Kidney epithelial cell (primary cell): Measurements from ENCODE around the gene FGF23. TPM values are rescaled to one million over a fixed set of nuclear protein-coding genes. Genes with fewer than 3 reads are reported as not detected.

Source experiments
- DNase-seq: peaks from one replicate; pipeline ENCODE4 v3.0.0-alpha.2; 2010; ENCODE audit warnings: low read depth
- H3K27me3 ChIP-seq: 2 replicates; pipeline ENCODE4 v1.6.0; 2011; ENCODE audit warnings: low read length; ENCODE audit not compliant: control insufficient read depth, insufficient read depth
- H3K36me3 ChIP-seq: 2 replicates; pipeline ENCODE4 v1.5.1; 2011; ENCODE audit warnings: low read length; ENCODE audit not compliant: control insufficient read depth, insufficient read depth
- H3K4me3 ChIP-seq: 2 replicates; pipeline ENCODE4 v1.5.1; 2011; ENCODE audit warnings: low read depth, mild to moderate bottlenecking, control low read depth, low read length
- CTCF ChIP-seq: IDR thresholded peaks from 2 replicates; pipeline ENCODE4 v1.5.1; 2011; ENCODE audit warnings: mild to moderate bottlenecking, moderate library complexity, low read length, control low read depth, inconsistent platforms; ENCODE audit not compliant: insufficient read depth, poor library complexity, severe bottlenecking
- total RNA-seq: library from RNA; depleted of rRNA; stranded (reverse); fragments of >200 nt; gene quantifications from 2 replicates; pipeline ENCODE4 v1.2.3, GENCODE V29; 2015

Gene FGF23
- total RNA-seq, 1 donor from 2014 or later, result not detected

- Histone ChIP-seq H3K36me3 (no peaks in the 10 kb centered on the region), H3K4me3 (no peak overlapping the region), H3K27me3 (no peaks in the 10 kb centered on the region)
- no peak for TF ChIP-seq CTCF
- DNase-seq, result no peak
Measured at GRCh38 chr12:4366090-4366489, 13.4 kb downstream of the FGF23 start.

- no peak for DNase-seq
- Histone ChIP-seq H3K4me3 (no peak overlapping the region), H3K36me3 (no peaks in the 10 kb centered on the region), H3K27me3 (no peaks in the 10 kb centered on the region)
- peak; percentile 42 for TF ChIP-seq CTCF
Measured at GRCh38 chr12:4356041-4356327, 23.5 kb downstream of the FGF23 start.

- Histone ChIP-seq H3K4me3 (no peak overlapping the region), H3K27me3 (no peaks in the 10 kb centered on the region), H3K36me3 (no peaks in the 10 kb centered on the region)
- no peak for DNase-seq
- TF ChIP-seq CTCF, result no peak
Measured at GRCh38 chr12:4355156-4356040, 24.1 kb downstream of the FGF23 start.

GRCh38 chr12:4353785-4354208 lies 25.7 kb downstream of the FGF23 start:
- DNase-seq, result no peak
- Histone ChIP-seq H3K27me3 (no peaks in the 10 kb centered on the region), H3K36me3 (no peaks in the 10 kb centered on the region), H3K4me3 (no peak overlapping the region)
- TF ChIP-seq CTCF, result peak; percentile 50

GRCh38 chr12:4346931-4347330 lies 32.6 kb downstream of the FGF23 start:
- no peaks in the 10 kb centered on the region for H3K27me3 ChIP-seq
- TF ChIP-seq CTCF, result no peak
- H3K4me3 ChIP-seq, result no peak overlapping the region
- H3K36me3 ChIP-seq, result no peaks in the 10 kb centered on the region
- no peak for DNase-seq

GRCh38 chr12:4331842-4332241 lies 47.7 kb downstream of the FGF23 start:
- Histone ChIP-seq H3K27me3 (no peaks in the 10 kb centered on the region), H3K4me3 (no peak overlapping the region), H3K36me3 (no peaks in the 10 kb centered on the region)
- no peak for DNase-seq
- TF ChIP-seq CTCF, result no peak
